ENCODE measurements around the gene ARHGAP24. TPM values are rescaled to one million over a fixed set of nuclear protein-coding genes. Genes with fewer than 3 reads are reported as not detected.

ARHGAP24 gene
- total RNA-seq, 1 donor from 2014 or later: 15.0 TPM

GRCh38 chr4:85573270-85573669 is 98.3 kb downstream of the ARHGAP24 start:
- no peaks in the 10 kb centered on the region for H3K27me3 Mint-ChIP-seq (ENCODE audit: low read depth)
- H3K36me3 Mint-ChIP-seq: no peaks in the 10 kb centered on the region
- no peak for DNase-seq (ENCODE audit: low spot score in 2 of 2, unreplicated experiment in 2 of 2)
- no peak overlapping the region for H3K27ac Mint-ChIP-seq
- peaks cover 9% of the 10 kb centered on the region for H3K4me1 Mint-ChIP-seq
- no peak overlapping the region for H3K4me3 Mint-ChIP-seq
- H3K9me3 Mint-ChIP-seq: no peaks in the 10 kb centered on the region
- TF ChIP-seq, protein P1, sequence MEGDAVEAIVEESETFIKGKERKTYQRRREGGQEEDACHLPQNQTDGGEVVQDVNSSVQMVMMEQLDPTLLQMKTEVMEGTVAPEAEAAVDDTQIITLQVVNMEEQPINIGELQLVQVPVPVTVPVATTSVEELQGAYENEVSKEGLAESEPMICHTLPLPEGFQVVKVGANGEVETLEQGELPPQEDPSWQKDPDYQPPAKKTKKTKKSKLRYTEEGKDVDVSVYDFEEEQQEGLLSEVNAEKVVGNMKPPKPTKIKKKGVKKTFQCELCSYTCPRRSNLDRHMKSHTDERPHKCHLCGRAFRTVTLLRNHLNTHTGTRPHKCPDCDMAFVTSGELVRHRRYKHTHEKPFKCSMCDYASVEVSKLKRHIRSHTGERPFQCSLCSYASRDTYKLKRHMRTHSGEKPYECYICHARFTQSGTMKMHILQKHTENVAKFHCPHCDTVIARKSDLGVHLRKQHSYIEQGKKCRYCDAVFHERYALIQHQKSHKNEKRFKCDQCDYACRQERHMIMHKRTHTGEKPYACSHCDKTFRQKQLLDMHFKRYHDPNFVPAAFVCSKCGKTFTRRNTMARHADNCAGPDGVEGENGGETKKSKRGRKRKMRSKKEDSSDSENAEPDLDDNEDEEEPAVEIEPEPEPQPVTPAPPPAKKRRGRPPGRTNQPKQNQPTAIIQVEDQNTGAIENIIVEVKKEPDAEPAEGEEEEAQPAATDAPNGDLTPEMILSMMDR (IDR thresholded peaks at IDR 0.05; ENCODE audit: unreplicated experiment): no peak

DNA sequence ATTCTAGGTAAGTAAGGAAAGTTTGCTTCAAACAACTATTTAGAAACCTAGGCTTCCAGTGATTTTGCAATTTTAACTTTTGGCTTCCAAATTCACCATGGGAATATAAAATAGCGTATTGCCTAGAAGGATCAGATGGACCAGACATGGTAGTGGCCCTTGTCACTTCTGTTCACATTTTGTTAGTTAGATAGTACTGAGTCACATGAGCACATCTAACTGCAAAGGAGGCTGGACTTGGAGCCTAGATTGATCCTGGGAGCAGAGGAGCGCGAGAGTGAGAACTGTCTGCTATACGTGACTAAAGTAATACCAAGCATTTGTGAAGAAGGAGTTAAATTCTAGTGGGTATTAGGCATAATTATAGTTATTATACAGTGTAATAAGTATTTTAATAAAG is 102.4 kb downstream of the ARHGAP24 start:
- no peak for DNase-seq (ENCODE audit: low spot score in 2 of 2, unreplicated experiment in 2 of 2)
- Mint-ChIP-seq H3K27ac (peak overlapping the region; percentile 47), H3K9me3 (no peaks in the 10 kb centered on the region), H3K36me3 (no peaks in the 10 kb centered on the region), H3K27me3 (ENCODE audit: low read depth) (no peaks in the 10 kb centered on the region), H3K4me3 (no peak overlapping the region), H3K4me1 (peaks cover 22% of the 10 kb centered on the region)
- TF ChIP-seq, protein P1 (IDR thresholded peaks at IDR 0.05; ENCODE audit: unreplicated experiment): no peak

DNA sequence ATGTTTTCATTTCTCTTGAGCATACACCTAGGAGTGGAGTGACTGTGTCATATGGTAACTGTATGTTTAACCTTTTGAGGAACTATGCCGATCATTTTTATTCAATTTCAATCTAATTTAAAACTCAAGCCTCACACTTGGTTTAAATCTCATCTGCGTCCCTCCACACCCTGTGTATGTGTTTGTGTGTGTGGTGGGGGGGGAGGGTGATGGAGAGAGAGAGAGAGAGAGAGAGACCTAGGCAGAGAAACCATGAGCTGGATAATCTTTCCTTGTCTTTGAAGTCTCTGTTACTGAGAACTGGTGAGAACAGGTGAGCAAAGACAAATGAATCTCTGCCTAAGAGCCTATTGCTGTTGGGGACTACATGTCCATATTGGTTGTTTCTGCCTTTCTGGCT is 105.0 kb downstream of the ARHGAP24 start:
- no peak for DNase-seq (ENCODE audit: low spot score in 2 of 2, unreplicated experiment in 2 of 2)
- peaks cover 24% of the 10 kb centered on the region for H3K4me1 Mint-ChIP-seq
- H3K36me3 Mint-ChIP-seq: no peaks in the 10 kb centered on the region
- no peak overlapping the region for H3K4me3 Mint-ChIP-seq
- peaks cover under 1% of the 10 kb centered on the region for H3K9me3 Mint-ChIP-seq
- no peak overlapping the region for H3K27ac Mint-ChIP-seq
- TF ChIP-seq, protein P1 (IDR thresholded peaks at IDR 0.05; ENCODE audit: unreplicated experiment): no peak
- H3K27me3 Mint-ChIP-seq (ENCODE audit: low read depth): no peaks in the 10 kb centered on the region

DNA sequence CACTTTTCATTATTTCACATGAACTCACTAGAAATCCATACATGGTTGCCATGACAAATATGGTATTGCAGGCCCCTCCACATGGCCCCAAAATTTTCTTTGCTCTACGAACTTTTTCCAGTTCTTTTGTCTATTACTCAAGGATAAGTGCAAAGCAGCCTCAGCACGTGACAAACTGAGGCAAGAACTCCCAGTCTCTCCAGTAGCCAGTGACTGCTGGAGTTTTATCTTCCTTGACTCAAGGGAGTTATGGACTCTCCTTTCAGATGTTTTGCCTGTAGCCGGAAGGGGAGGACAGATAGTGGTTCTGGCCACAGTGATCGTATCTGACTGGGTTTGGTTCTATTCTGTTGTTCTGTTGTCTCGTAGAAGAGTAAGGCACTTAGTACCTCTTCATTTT is 105.5 kb downstream of the ARHGAP24 start:
- peaks cover 4% of the 10 kb centered on the region for H3K9me3 Mint-ChIP-seq
- H3K27ac Mint-ChIP-seq: no peak overlapping the region
- H3K4me1 Mint-ChIP-seq: peaks cover 24% of the 10 kb centered on the region
- DNase-seq (ENCODE audit: low spot score in 2 of 2, unreplicated experiment in 2 of 2): no peak
- no peaks in the 10 kb centered on the region for H3K27me3 Mint-ChIP-seq (ENCODE audit: low read depth)
- TF ChIP-seq, protein P1 (IDR thresholded peaks at IDR 0.05; ENCODE audit: unreplicated experiment): no peak
- H3K36me3 Mint-ChIP-seq: no peaks in the 10 kb centered on the region
- H3K4me3 Mint-ChIP-seq: no peak overlapping the region

GRCh38 chr4:85587952-85588351 is 113.0 kb downstream of the ARHGAP24 start:
- DNase-seq (ENCODE audit: low spot score in 2 of 2, unreplicated experiment in 2 of 2): no peak
- Mint-ChIP-seq H3K36me3 (no peaks in the 10 kb centered on the region), H3K27me3 (ENCODE audit: low read depth) (no peaks in the 10 kb centered on the region), H3K9me3 (peaks cover 12% of the 10 kb centered on the region), H3K4me3 (no peak overlapping the region), H3K27ac (no peak overlapping the region), H3K4me1 (no peaks in the 10 kb centered on the region)
- TF ChIP-seq, protein P1 (IDR thresholded peaks at IDR 0.05; ENCODE audit: unreplicated experiment): no peak

All from mesothelial cell of epicardium (in vitro differentiated cells).